PC-3 (cell line): ENCODE data around the gene LRP1B. TPM values are rescaled to one million over a fixed set of nuclear protein-coding genes. Genes with fewer than 3 reads are reported as not detected.

Experiments used
- ATAC-seq: fragments of 200-7000 bp; cut with Tn5 transposase; 2 replicates; pipeline ENCODE4 v1.9.1; 2020; ENCODE audit warnings: mild to moderate bottlenecking, moderate library complexity
- BruUV-seq: library from RNA; stranded (reverse); fragments of 400-500 nt; replicated peaks from 2 replicates; lab custom pipeline; 2021; lab: Mats Ljungman, UMichigan
- CTCF ChIA-PET: fragments of 300-600 bp; sonication (Branson Sonifier 250); formaldehyde crosslinking; loops from one replicate; lab custom pipeline; 2022; ENCODE audit warnings: antibody characterized with exemption; lab: Charles Lee
- POLR2A ChIA-PET: fragments of 300-600 bp; sonication (Branson Sonifier 250); formaldehyde crosslinking; loops from one replicate; lab custom pipeline; 2022; ENCODE audit warnings: antibody characterized with exemption; ENCODE audit not compliant: unreplicated experiment; lab: Charles Lee
- DNase-seq: peaks from one replicate; pipeline ENCODE4 v3.0.0-alpha.2; 2015
- H2AFZ ChIP-seq: fragments of 300-600 bp; sonication (generic); 2 replicates; pipeline ENCODE4 v1.6.0; 2016; ENCODE audit warnings: antibody characterized with exemption, low read length
- H3F3A ChIP-seq: fragments of 300-600 bp; sonication (generic); one replicate; pipeline ENCODE4 v1.6.0; 2017; ENCODE audit warnings: antibody characterized with exemption, low read length, control low read depth, mild to moderate bottlenecking; ENCODE audit not compliant: unreplicated experiment
- H3K27ac ChIP-seq: fragments of 300-600 bp; sonication (generic); 2 replicates; pipeline ENCODE4 v1.5.1; 2016; ENCODE audit warnings: mild to moderate bottlenecking, low read length
- H3K27me3 ChIP-seq: fragments of 300-600 bp; sonication (generic); 2 replicates; pipeline ENCODE4 v1.6.1; 2016; ENCODE audit warnings: low read length, mixed read lengths
- H3K36me3 ChIP-seq: fragments of 300-600 bp; sonication (generic); 2 replicates; pipeline ENCODE4 v1.6.1; 2016; ENCODE audit warnings: low read depth, mixed run types, low read length, mixed read lengths
- H3K4me1 ChIP-seq: fragments of 300-600 bp; sonication (generic); 2 replicates; pipeline ENCODE4 v1.5.1; 2016; ENCODE audit warnings: low read length; ENCODE audit not compliant: insufficient read depth
- H3K4me2 ChIP-seq: fragments of 300-600 bp; sonication (generic); 2 replicates; pipeline ENCODE4 v1.6.0; 2016; ENCODE audit warnings: low read length
- H3K4me3 ChIP-seq: fragments of 300-600 bp; sonication (generic); 2 replicates; pipeline ENCODE4 v1.5.1; 2016; ENCODE audit warnings: mild to moderate bottlenecking, low read length, mixed read lengths
- H3K79me2 ChIP-seq: fragments of 300-600 bp; sonication (generic); 2 replicates; pipeline ENCODE4 v1.6.1; 2017; ENCODE audit warnings: low read length, mixed read lengths
- H3K9ac ChIP-seq: fragments of 300-600 bp; sonication (generic); 2 replicates; pipeline ENCODE4 v1.6.0; 2016; ENCODE audit warnings: mild to moderate bottlenecking, low read length
- H3K9me2 ChIP-seq: fragments of 300-600 bp; sonication (generic); replicated peaks from 2 replicates; pipeline ENCODE4 v1.6.1; 2016; ENCODE audit warnings: mixed run types, low read length, mixed read lengths
- H3K9me3 ChIP-seq: fragments of 300-600 bp; sonication (generic); 2 replicates; pipeline ENCODE4 v1.6.1; 2016; ENCODE audit warnings: low read length, mixed read lengths
- H4K20me1 ChIP-seq: fragments of 300-600 bp; sonication (generic); 2 replicates; pipeline ENCODE4 v1.6.1; 2016; ENCODE audit warnings: low read length, mixed read lengths
- CTCF ChIP-seq: fragments of 300-600 bp; sonication (generic); conservative IDR thresholded peaks from 2 replicates; pipeline ENCODE4 v1.5.1; 2017; ENCODE audit warnings: antibody characterized with exemption, low read depth, mild to moderate bottlenecking, low read length
- EZH2 ChIP-seq: fragments of 300-600 bp; sonication (generic); IDR thresholded peaks from one replicate; pipeline ENCODE4 v1.6.1; 2017; ENCODE audit warnings: antibody characterized with exemption, mild to moderate bottlenecking, low read length; ENCODE audit not compliant: unreplicated experiment
- EZH2phosphoT487 ChIP-seq: fragments of 300-600 bp; sonication (generic); IDR thresholded peaks from 2 replicates; pipeline ENCODE4 v1.6.1; 2018; ENCODE audit warnings: mild to moderate bottlenecking, antibody characterized with exemption, low read length, borderline replicate concordance
- intact Hi-C: fragments of 100-400 bp; cut with micrococcal nuclease; formaldehyde crosslinking; loops from 2 replicates; pipeline ENCODE4 v1.9.0; 2023
- microRNA-seq: library from miRNA; unstranded; fragments of <30 nt; microRNA quantifications from one replicate; pipeline ENCODE4 v1.1.0, GENCODE V29; 2020; ENCODE audit not compliant: unreplicated experiment
- total RNA-seq: library from RNA; depleted of rRNA; stranded (reverse); fragments of >200 nt; gene quantifications from 2 replicates; pipeline ENCODE4 v1.2.3, GENCODE V29; 2014

LRP1B gene
- total RNA-seq, 1 experiment from 2014 or later = 0.04 TPM

- Histone ChIP-seq H3K36me3 (no peaks in the 10 kb centered on the region), H3K4me1 (no peaks in the 10 kb centered on the region), H3F3A (no peaks in the 10 kb centered on the region), H3K4me3 (no peak overlapping the region), H4K20me1 (no peaks in the 10 kb centered on the region), H3K9me3 (no peaks in the 10 kb centered on the region), H3K9ac (no peak overlapping the region), H3K4me2 (no peak overlapping the region), H3K27me3 (no peaks in the 10 kb centered on the region), H3K27ac (no peak overlapping the region), H2AFZ (no peak overlapping the region), H3K9me2 (no peaks in the 10 kb centered on the region), H3K79me2 (no peaks in the 10 kb centered on the region)
- TF ChIP-seq EZH2phosphoT487 (no peak), EZH2 (no peak), CTCF (no peak)
- ATAC-seq (no peak), DNase-seq (no peak)
- POLR2A ChIA-PET = no interaction called here
- BruUV-seq = no TSS peak
- CTCF ChIA-PET = no interaction called here
- intact Hi-C loops = no loop called here
Observed at GRCh38 chr2:140185076-140185475, 1945.7 kb downstream of the LRP1B start.

- CTCF ChIA-PET = no interaction called here
Observed at GRCh38 chr2:140183056-140183765, 1947.6 kb downstream of the LRP1B start.

More at GRCh38 chr2:140183056-140183765, 1947.6 kb downstream of the LRP1B start:
- DNase-seq (no peak), ATAC-seq (no peak)
- Histone ChIP-seq H3K36me3 (no peaks in the 10 kb centered on the region), H4K20me1 (no peaks in the 10 kb centered on the region), H3K4me3 (no peak overlapping the region), H3K9me3 (no peaks in the 10 kb centered on the region), H3F3A (no peaks in the 10 kb centered on the region), H3K79me2 (no peaks in the 10 kb centered on the region), H3K4me1 (peaks cover 10% of the 10 kb centered on the region), H3K27me3 (no peaks in the 10 kb centered on the region), H2AFZ (no peak overlapping the region), H3K27ac (no peak overlapping the region), H3K4me2 (no peak overlapping the region), H3K9me2 (no peaks in the 10 kb centered on the region), H3K9ac (no peak overlapping the region)
- BruUV-seq = no TSS peak
- intact Hi-C loops = no loop called here
- POLR2A ChIA-PET = no interaction called here
- TF ChIP-seq EZH2phosphoT487 (no peak), CTCF (no peak), EZH2 (no peak)

Small RNA genes lying within 50 kb of the gene (microRNA-seq; reads per million reads assigned to microRNA genes)
- gene MIR7157 = not detected
